Common myeloid progenitor, CD34-positive (primary cell): ENCODE results near the gene DOCK4.

Experiments
- CTCF ChIA-PET: fragments of 350-600 bp; sonication (Branson Sonifier 250); formaldehyde crosslinking; loops from one replicate; lab custom pipeline; 2021; ENCODE audit warnings: antibody characterized with exemption; lab: Charles Lee
- POLR2A ChIA-PET: fragments of 350-600 bp; sonication (Branson Sonifier 250); formaldehyde crosslinking; loops from one replicate; lab custom pipeline; 2021; ENCODE audit warnings: antibody characterized with exemption; lab: Charles Lee
- DNase-seq, 3 donors: peaks; one replicate each; pipeline versions ENCODE4 v3.0.0 to v3.0.0-alpha.2; 2013
- H3K27ac ChIP-seq, 2 experiments: 1 replicate in 1 of 2; 2 replicates in 1 of 2; pipeline ENCODE4 v1.7.0; 2013; ENCODE audit warnings: inconsistent platforms in 2 of 2, low read length in 2 of 2, mild to moderate bottlenecking in 2 of 2, low read depth in 1 of 2, moderate library complexity in 1 of 2; ENCODE audit not compliant: severe bottlenecking in 2 of 2, insufficient read depth in 1 of 2, poor library complexity in 1 of 2
- H3K27me3 ChIP-seq, 5 experiments: replicated peaks in 2 of 5; 1 replicate in 3 of 5; 2 replicates in 2 of 5; pipeline versions ENCODE4 v1.6.1 to v1.7.0; 2013; ENCODE audit warnings: low read length in 4 of 5, mild to moderate bottlenecking in 2 of 5, moderate library complexity in 2 of 5, inconsistent platforms in 1 of 5; ENCODE audit not compliant: insufficient read depth in 5 of 5, control insufficient read depth in 4 of 5
- H3K36me3 ChIP-seq, 4 experiments: 1 replicate in 2 of 4; 2 replicates in 2 of 4; pipeline versions ENCODE4 v1.6.1 to v1.7.0; 2013; ENCODE audit warnings: low read length in 3 of 4, control low read depth in 1 of 4, mild to moderate bottlenecking in 1 of 4; ENCODE audit not compliant: control insufficient read depth in 4 of 4, insufficient read depth in 4 of 4
- H3K4me1 ChIP-seq, 4 experiments: 1 replicate in 3 of 4; 2 replicates in 1 of 4; pipeline versions ENCODE4 v1.6.1 to v1.7.1; 2013; ENCODE audit warnings: low read length in 3 of 4, mild to moderate bottlenecking in 3 of 4, control low read depth in 1 of 4, inconsistent platforms in 1 of 4, moderate library complexity in 1 of 4; ENCODE audit not compliant: control insufficient read depth in 4 of 4, insufficient read depth in 4 of 4; ENCODE audit errors: control extremely low read depth in 1 of 4
- H3K4me3 ChIP-seq, 7 experiments: 1 replicate in 4 of 7; 2 replicates in 3 of 7; pipeline versions ENCODE4 v1.5.1 to v1.7.0; 2013; ENCODE audit warnings: mild to moderate bottlenecking in 7 of 7, low read length in 6 of 7, moderate library complexity in 6 of 7, inconsistent platforms in 2 of 7, low read depth in 2 of 7, control low read depth in 1 of 7; ENCODE audit not compliant: insufficient read depth in 4 of 7, control insufficient read depth in 1 of 7; ENCODE audit errors: extremely low read depth in 1 of 7
- H3K9me3 ChIP-seq, 5 experiments: 1 replicate in 4 of 5; 2 replicates in 1 of 5; pipeline versions ENCODE4 v1.6.1 to v1.7.1; 2013; ENCODE audit warnings: low read length in 4 of 5, mild to moderate bottlenecking in 2 of 5, inconsistent platforms in 1 of 5, low read depth in 1 of 5, moderate library complexity in 1 of 5; ENCODE audit not compliant: control insufficient read depth in 4 of 5, insufficient read depth in 2 of 5; ENCODE audit errors: control extremely low read depth in 1 of 5
- WGBS: methylation state at CpG from one replicate; pipeline ENCODE4 v1.1.5; 2013; ENCODE audit not compliant: insufficient coverage; 5-methylcytosine and 5-hydroxymethylcytosine counted together

The DOCK4 gene

DNA sequence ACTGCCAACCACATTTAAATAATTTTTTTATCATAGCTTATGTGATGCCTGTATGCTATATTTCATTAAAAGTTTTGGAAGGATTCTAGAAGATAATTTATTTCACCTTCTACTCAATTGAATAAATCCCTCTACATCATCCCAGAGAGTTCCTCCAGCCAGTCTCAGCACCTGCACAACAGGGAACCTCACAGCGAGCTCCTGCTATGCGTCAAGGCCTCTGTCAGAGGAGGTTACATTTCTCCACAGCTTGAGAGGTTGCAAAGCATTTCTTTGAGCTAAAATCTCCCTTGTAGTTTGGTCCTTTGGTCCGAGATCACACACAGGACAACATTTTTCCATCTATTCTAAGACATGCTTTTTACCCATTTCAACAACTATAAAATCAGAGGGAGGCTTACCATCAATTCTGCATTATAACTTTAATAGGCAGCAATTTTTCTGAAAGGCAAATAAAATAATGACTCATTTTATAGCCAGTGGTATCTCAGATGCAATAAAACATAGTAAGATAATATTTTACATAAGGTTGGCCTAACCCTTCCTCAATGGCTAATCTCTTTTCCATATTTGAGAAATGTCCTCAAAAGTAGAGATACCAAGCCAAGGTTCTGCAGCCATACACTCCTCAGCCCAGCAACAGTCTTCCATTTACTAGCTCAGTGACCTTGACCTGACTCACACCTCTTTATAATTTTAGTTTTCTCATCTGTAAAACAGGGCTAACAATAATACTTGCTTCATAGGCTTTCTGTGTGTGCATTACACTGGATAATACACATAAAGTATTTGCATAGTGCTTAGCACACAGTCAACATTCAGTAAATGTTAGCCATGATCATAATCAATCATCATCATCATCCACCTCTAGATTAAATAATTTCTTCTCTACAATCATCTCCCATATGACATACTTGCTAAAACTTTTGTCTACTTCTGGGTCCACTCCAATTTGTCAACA, 68.8 kb downstream of the DOCK4 start:
- DNase-seq = no peak
- CTCF ChIA-PET = no interaction called here
- no peaks in the 10 kb centered on the region for H3K9me3 ChIP-seq
- peaks cover 0 to 4% (median 3%) of the 10 kb centered on the region in 4 experiments for H3K4me1 ChIP-seq
- H3K4me3 ChIP-seq = no peak overlapping the region
- POLR2A ChIA-PET = no interaction called here
- H3K27ac ChIP-seq = no peak overlapping the region
- WGBS = 100% methylated on average over 2 of the region's 3 CpGs
- H3K27me3 ChIP-seq = no peaks in the 10 kb centered on the region
- no peaks in the 10 kb centered on the region for H3K36me3 ChIP-seq

DNA sequence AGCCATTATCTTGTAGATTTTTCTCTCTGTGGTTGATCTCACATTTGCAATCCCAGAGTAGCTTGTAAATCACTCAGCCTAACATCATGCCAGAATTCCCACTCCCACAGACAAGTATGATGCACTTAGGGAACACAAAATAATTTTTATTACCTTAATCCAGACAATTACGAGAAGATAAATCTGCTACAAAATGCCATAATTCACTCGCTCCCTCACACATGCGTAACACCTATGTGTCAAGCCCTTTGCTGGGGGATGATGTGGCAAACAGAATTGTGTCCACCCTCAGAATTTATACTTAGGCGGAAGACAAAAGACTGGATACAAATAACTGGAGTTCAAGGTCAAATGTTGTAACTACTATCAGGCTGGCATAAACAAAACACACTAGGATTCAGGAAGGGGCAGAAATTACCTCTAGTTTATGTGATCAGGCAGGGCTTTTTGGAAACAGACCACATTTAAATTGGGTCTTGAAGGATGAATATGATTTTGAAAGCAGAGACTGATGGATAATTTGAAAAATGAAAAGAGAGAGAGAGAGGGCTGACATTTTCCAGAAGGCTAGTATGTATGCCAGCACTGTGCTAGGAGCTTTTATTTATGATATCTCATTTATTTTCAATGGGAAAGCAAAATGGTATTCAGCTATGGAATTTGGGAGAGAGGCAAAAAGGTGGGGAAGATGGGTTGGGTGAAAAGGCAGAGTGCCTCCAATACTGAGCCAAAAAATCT, 69.8 kb downstream of the DOCK4 start:
- no peaks in the 10 kb centered on the region for H3K9me3 ChIP-seq
- peaks cover 0 to 11% (median 6%) of the 10 kb centered on the region in 4 experiments for H3K4me1 ChIP-seq
- DNase-seq = no peak
- ChIA-PET CTCF (interaction anchor here (0.6 to 2.0 kb wide), 3 partner anchors 14 to 417 kb away, joined by 3 to 9 read pairs (median 3); no protein-coding TSS in a partner anchor), POLR2A (no interaction called here)
- H3K27me3 ChIP-seq = no peaks in the 10 kb centered on the region
- no peaks in the 10 kb centered on the region for H3K36me3 ChIP-seq
- H3K4me3 ChIP-seq = no peak overlapping the region
- WGBS = 100% methylated on average over 4 of the region's 4 CpGs
- H3K27ac ChIP-seq = no peak overlapping the region

DNA sequence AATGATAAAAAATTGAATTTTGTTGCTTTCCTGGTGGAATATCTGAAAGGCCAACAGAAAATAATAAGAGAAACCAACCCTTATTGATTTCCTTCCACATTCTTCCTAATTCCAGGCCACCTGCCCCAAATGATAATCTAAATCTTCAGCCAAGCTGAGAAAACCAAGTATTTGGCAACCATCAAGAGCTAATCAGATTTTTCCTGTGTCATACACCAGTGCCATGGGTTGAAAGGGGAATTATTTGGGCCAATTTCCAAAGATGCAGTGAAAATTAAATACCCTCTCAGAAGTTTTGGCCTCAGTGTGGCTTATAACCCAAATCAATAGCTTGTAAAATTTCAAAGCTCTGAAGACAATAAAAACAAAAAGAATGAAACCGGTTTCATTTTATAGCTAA, 70.4 kb downstream of the DOCK4 start:
- CTCF ChIA-PET = interaction anchor here (0.6 to 2.0 kb wide), 3 partner anchors 14 to 418 kb away, joined by 3 to 9 read pairs (median 3); no protein-coding TSS in a partner anchor
- POLR2A ChIA-PET = no interaction called here

DNA sequence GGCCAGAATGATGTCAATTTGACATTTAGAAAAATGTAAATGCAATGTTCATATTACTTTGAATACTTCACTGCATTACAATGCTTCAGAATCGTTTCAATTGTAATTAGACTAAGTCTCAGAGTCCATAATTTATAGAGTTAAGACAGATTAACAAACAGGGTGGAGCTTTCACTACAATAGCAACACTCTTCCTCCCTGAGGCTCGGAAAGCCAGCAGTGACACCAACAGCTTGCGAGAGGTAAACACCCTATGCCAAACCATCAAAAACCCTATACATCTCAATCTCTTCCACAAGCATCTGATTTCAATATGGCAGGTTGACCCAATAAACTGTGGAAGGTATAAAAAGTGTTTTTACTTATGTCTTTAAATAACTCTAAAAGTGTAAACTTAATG, 72.2 kb downstream of the DOCK4 start:
- ChIA-PET CTCF (no interaction called here), POLR2A (no interaction called here)
- DNase-seq = no peak
- Histone ChIP-seq H3K36me3 (no peaks in the 10 kb centered on the region), H3K4me3 (no peak overlapping the region), H3K27me3 (no peaks in the 10 kb centered on the region), H3K9me3 (no peaks in the 10 kb centered on the region), H3K27ac (no peak overlapping the region), H3K4me1 (peaks cover 0 to 11% (median 7%) of the 10 kb centered on the region in 4 experiments)
- 100% methylated on average over 1 of the region's 3 CpGs for whole genome bisulfite sequencing

More for the DNA sequence above, 70.4 kb downstream of the DOCK4 start:
- H3K36me3 ChIP-seq = no peaks in the 10 kb centered on the region
- no peak overlapping the region for H3K4me3 ChIP-seq
- no peaks in the 10 kb centered on the region for H3K9me3 ChIP-seq
- no CpG with 5 or more reads among the region's 1 CpG for WGBS
- no peaks in the 10 kb centered on the region for H3K27me3 ChIP-seq
- peaks cover 0 to 11% (median 7%) of the 10 kb centered on the region in 4 experiments for H3K4me1 ChIP-seq
- H3K27ac ChIP-seq = no peak overlapping the region
- no peak for DNase-seq

DNA sequence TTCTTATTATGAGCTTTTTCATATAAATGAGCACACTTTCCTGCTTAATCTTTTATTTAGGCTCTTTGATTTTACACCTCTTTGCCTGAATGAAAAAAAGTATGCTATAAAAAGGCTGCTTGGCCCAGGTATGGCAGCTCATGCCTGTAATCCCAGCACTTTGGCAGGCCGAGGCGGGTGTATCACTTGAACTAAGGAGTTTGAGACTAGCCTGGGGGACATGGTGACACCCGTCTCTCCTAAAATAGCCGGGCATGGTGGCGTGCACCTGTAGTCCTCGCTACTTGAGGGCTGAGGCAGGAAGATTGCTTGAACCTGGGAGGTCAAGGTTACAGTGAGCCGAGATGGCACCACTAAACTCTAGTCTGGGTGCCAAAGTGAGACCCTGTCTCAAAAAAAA, 72.9 kb downstream of the DOCK4 start:
- Histone ChIP-seq H3K9me3 (no peaks in the 10 kb centered on the region), H3K4me3 (no peak overlapping the region), H3K36me3 (no peaks in the 10 kb centered on the region), H3K4me1 (peaks cover 0 to 11% (median 5%) of the 10 kb centered on the region in 4 experiments), H3K27me3 (no peaks in the 10 kb centered on the region), H3K27ac (no peak overlapping the region)
- DNase-seq = no peak
- ChIA-PET CTCF (interaction anchor here (1.1 kb wide), 1 partner anchor 14 kb away, joined by 3 read pairs; no protein-coding TSS in a partner anchor), POLR2A (no interaction called here)
- 88% methylated on average over 5 of the region's 7 CpGs for WGBS

DNA sequence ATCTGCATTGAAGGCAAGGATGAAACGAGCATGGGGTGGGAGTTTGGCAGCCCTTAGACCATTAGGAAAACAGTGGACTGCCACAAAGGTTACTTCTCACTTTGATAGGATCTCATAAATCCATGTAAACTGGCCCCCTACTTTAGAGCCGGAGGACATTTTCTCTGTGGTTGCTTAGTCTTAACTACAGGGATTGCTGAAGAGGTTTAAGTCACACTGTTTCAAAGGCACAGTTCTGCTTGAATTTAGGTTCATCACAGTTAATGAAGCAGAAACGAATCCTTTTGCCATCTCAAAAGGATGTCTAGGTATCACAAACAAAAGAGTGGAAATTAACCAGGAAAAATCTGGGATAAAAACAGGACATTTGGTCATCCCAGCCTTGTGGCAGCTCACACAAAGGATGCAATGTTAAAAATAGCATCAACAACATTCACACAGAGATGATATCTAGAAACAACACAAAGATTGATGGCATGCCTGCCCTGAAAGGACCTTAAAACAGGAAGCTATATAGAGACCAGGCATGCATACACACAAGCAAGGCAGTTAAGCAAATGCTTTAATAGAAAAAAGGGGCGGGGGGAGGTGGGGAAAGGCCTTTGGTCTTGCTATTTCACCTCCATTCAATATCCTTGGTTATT, 74.0 kb downstream of the DOCK4 start:
- ChIA-PET POLR2A (no interaction called here), CTCF (interaction anchor here (1.1 kb wide), 1 partner anchor 16 kb away, joined by 3 read pairs; no protein-coding TSS in a partner anchor)
- Histone ChIP-seq H3K9me3 (no peaks in the 10 kb centered on the region), H3K4me3 (no peak overlapping the region), H3K36me3 (no peaks in the 10 kb centered on the region), H3K4me1 (peaks cover 0 to 11% (median 5%) of the 10 kb centered on the region in 4 experiments), H3K27me3 (no peaks in the 10 kb centered on the region), H3K27ac (no peak overlapping the region)
- DNase-seq = peak in 2 of 3 donors; percentile 42 to 69
- WGBS = 25% methylated on average over 2 of the region's 4 CpGs
